Lower lobe of right lung (tissue), 2 donors: Measurements from ENCODE around the gene DSC2. TPM values are rescaled to one million over a fixed set of nuclear protein-coding genes. Genes with fewer than 3 reads are reported as not detected.
A peak's percentile ranks its signal among the peaks of the same experiment; 100 is the strongest.

Experiments
- ATAC-seq, 2 donors: fragments of 200-7000 bp; cut with Tn5 transposase; one replicate each; pipeline ENCODE4 v1.9.1; 2020 to 2022; ENCODE audit warnings: mild to moderate bottlenecking in 2 of 2, moderate library complexity in 2 of 2
- DNase-seq: peaks from one replicate; pipeline ENCODE4 v3.0.0-alpha.2; 2020
- H3K27ac ChIP-seq: fragments of 200-600 bp; one replicate; pipeline ENCODE4 v1.8.0; 2022
- H3K27me3 ChIP-seq: fragments of 200-600 bp; one replicate; pipeline ENCODE4 v1.8.0; 2022; ENCODE audit warnings: low read depth
- H3K36me3 ChIP-seq: fragments of 200-600 bp; one replicate; pipeline ENCODE4 v1.8.0; 2022; ENCODE audit warnings: mild to moderate bottlenecking
- H3K4me1 ChIP-seq: fragments of 200-600 bp; one replicate; pipeline ENCODE4 v1.8.0; 2022
- H3K4me3 ChIP-seq: fragments of 200-600 bp; one replicate; pipeline ENCODE4 v1.8.0; 2022; ENCODE audit warnings: mild to moderate bottlenecking
- H3K9me3 ChIP-seq: fragments of 200-600 bp; one replicate; pipeline ENCODE4 v1.8.0; 2022
- CTCF ChIP-seq: fragments of 200-600 bp; IDR thresholded peaks from one replicate; pipeline ENCODE4 v1.8.0; 2022; ENCODE audit warnings: antibody characterized with exemption, mild to moderate bottlenecking
- intact Hi-C: fragments of 100-400 bp; cut with DNase I; formaldehyde crosslinking; loops from one replicate; pipeline ENCODE4 v1.11.0; 2022
- long read RNA-seq: library from polyadenylated mRNA; unstranded; transcript quantifications from one replicate; pipeline ENCODE4 v2.0.0, GENCODE V29; 2021
- total RNA-seq: library from RNA; stranded (reverse); fragmentation: NEBNext Ultra II Directional; extraction: Animal tissue kit (Norgen Biotek cat#: 25700); gene quantifications from one replicate; pipeline ENCODE4 v1.2.1, GENCODE V29; 2021
- donor health status: DM: no; HTN: yes; CAD: no; lungs with severe emphysema.

Gene DSC2
- total RNA-seq, result 17.6 TPM
- long read RNA-seq, full-length matches to known transcripts, result 15 of 25 reads
- long read RNA-seq, partial matches to known transcripts, result 8 of 25 reads
- long read RNA-seq, other reads (novel, unspliced or antisense), result 2 of 25 reads

GRCh38 chr18:31102025-31102684 is at the start of gene DSC2:
Gene DSC2, minus strand, starts transcription at chr18:31102421. Its CDS starts 450 bp downstream, at chr18:31101971.
- no peaks in the 10 kb centered on the region for H3K9me3 ChIP-seq
- peak within 1 kb of the TSS; percentile 64 for H3K4me3 ChIP-seq
- no peaks in the 10 kb centered on the region for H3K27me3 ChIP-seq
- no peak for TF ChIP-seq CTCF
- DNase-seq (peak; percentile 65), ATAC-seq (peak; percentile 71 to 81)
- intact Hi-C loops, result no loop called here
- H3K27ac ChIP-seq, result peak within 1 kb of the TSS; percentile 90
- H3K36me3 ChIP-seq, result no peaks in the 10 kb centered on the region
- H3K4me1 ChIP-seq, result no peaks in the 10 kb centered on the region

- no peak for ATAC-seq
- no peak for TF ChIP-seq CTCF
- intact Hi-C loops, result no loop called here
- H3K9me3 ChIP-seq, result no peaks in the 10 kb centered on the region
- no peak overlapping the region for H3K27ac ChIP-seq
- no peaks in the 10 kb centered on the region for H3K36me3 ChIP-seq
- no peaks in the 10 kb centered on the region for H3K4me1 ChIP-seq
- H3K27me3 ChIP-seq, result no peaks in the 10 kb centered on the region
- no peak overlapping the region for H3K4me3 ChIP-seq
- DNase-seq, result no peak
Observed at GRCh38 chr18:31149351-31149750, 47.1 kb upstream of the DSC2 start.

GRCh38 chr18:31148600-31148999 is 46.4 kb upstream of the DSC2 start:
- ATAC-seq (no peak), DNase-seq (no peak)
- Histone ChIP-seq H3K36me3 (no peaks in the 10 kb centered on the region), H3K9me3 (no peaks in the 10 kb centered on the region), H3K4me1 (no peaks in the 10 kb centered on the region), H3K4me3 (no peak overlapping the region), H3K27me3 (no peaks in the 10 kb centered on the region), H3K27ac (no peak overlapping the region)
- intact Hi-C loops, result no loop called here
- no peak for TF ChIP-seq CTCF

GRCh38 chr18:31146809-31147208 is 44.6 kb upstream of the DSC2 start:
- Histone ChIP-seq H3K4me3 (no peak overlapping the region), H3K27me3 (no peaks in the 10 kb centered on the region), H3K36me3 (no peaks in the 10 kb centered on the region), H3K4me1 (no peaks in the 10 kb centered on the region), H3K9me3 (no peaks in the 10 kb centered on the region), H3K27ac (no peak overlapping the region)
- intact Hi-C loops, result no loop called here
- no peak for TF ChIP-seq CTCF
- no peak for ATAC-seq
- DNase-seq, result no peak

- TF ChIP-seq CTCF, result no peak
- H3K27ac ChIP-seq, result no peak overlapping the region
- H3K9me3 ChIP-seq, result no peaks in the 10 kb centered on the region
- DNase-seq (no peak), ATAC-seq (no peak)
- H3K4me3 ChIP-seq, result no peak overlapping the region
- H3K36me3 ChIP-seq, result no peaks in the 10 kb centered on the region
- no peaks in the 10 kb centered on the region for H3K4me1 ChIP-seq
- H3K27me3 ChIP-seq, result no peaks in the 10 kb centered on the region
- intact Hi-C loops, result no loop called here
Observed at GRCh38 chr18:31143025-31143424, 40.8 kb upstream of the DSC2 start.
